ENCODE data around the gene KRT9. TPM values are rescaled to one million over a fixed set of nuclear protein-coding genes. Genes with fewer than 3 reads are reported as not detected.
A peak's percentile ranks its signal among the peaks of the same experiment; 100 is the strongest.

The KRT9 gene
- total and polyA plus RNA-seq, 9 of the 15 experiments (the other 6 are each of a cell fraction or from before 2014, with no cell fraction given), result 0.03 TPM; not detected in 8

- no peak for TF ChIP-seq CEBPG (CRISPR knock-in tag; IDR thresholded peaks at IDR 0.05)
- TF ChIP-seq CEBPG (tag; conservative IDR thresholded peaks at IDR 0.05 in 1 of 2, IDR thresholded peaks at IDR 0.05 in 1 of 2), result no peak
- no peak for TF ChIP-seq KDM5B (IDR thresholded peaks at IDR 0.05; ENCODE audit: insufficient replicate concordance, low read depth, low read length)
- TF ChIP-seq NR3C1 (CRISPR knock-in tag; IDR thresholded peaks at IDR 0.05), result no peak
- no peak for TF ChIP-seq ZNF655 (CRISPR knock-in tag; IDR thresholded peaks at IDR 0.05)
- TF ChIP-seq DPF2 (IDR thresholded peaks at IDR 0.05), result no peak
- TF ChIP-seq ZNF445 (CRISPR knock-in tag; IDR thresholded peaks at IDR 0.05; ENCODE audit: low read depth), result no peak
Observed at GRCh38 chr17:41539071-41539492, 32.8 kb downstream of the KRT9 start (continued).

GRCh38 chr17:41538565-41538991, 33.3 kb downstream of the KRT9 start:
- no peak for FAIRE-seq
- Histone ChIP-seq H3K4me3 (no peak overlapping the region), H3K27ac (ENCODE audit: extremely low read depth, low read depth, low read length) (no peak overlapping the region), H3K27me3 (ENCODE audit: control insufficient read depth in 2 of 2, insufficient read depth in 2 of 2, low read length in 2 of 2) (no peaks in the 10 kb centered on the region), H2AFZ (ENCODE audit: low read depth, low read length) (no peak overlapping the region), H4K20me1 (replicated peaks; ENCODE audit: control insufficient read depth, insufficient read depth, low read length) (no peaks in the 10 kb centered on the region), H3K79me2 (ENCODE audit: control insufficient read depth, insufficient read depth, low read length) (no peaks in the 10 kb centered on the region), H3K4me2 (ENCODE audit: insufficient read depth, low read length) (no peak overlapping the region), H3K9me3 (replicated peaks; ENCODE audit: control insufficient read depth, insufficient read depth, low read depth, low read length) (no peaks in the 10 kb centered on the region), H3K4me1 (replicated peaks in 1 of 2; ENCODE audit: control insufficient read depth in 2 of 2, insufficient read depth in 2 of 2, low read length in 2 of 2) (peaks cover 16 to 19% of the 10 kb centered on the region in 2 experiments), H3K9me1 (ENCODE audit: control insufficient read depth, insufficient read depth, low read length) (no peaks in the 10 kb centered on the region), H3K9ac (ENCODE audit: insufficient read depth in 1 of 2, low read depth in 2 of 2, low read length in 2 of 2) (peak overlapping the region in 1 of 2 experiments; percentile 12; a peak in 1 of 4 replicates), H3K36me3 (ENCODE audit: control insufficient read depth, insufficient read depth, low read length) (no peaks in the 10 kb centered on the region)
- 54% methylated on average over 5 of the region's 5 CpGs for WGBS (ENCODE audit: insufficient coverage, low coverage, missing lambda C conversion rate)
- in situ Hi-C loops (cut with MboI), result no loop called here
- TF ChIP-seq NFE2L1 (tag; IDR thresholded peaks at IDR 0.05; ENCODE audit: borderline replicate concordance, low read depth) (no peak), PML (IDR thresholded peaks at IDR 0.05; ENCODE audit: low read length) (no peak), FOXO4 (CRISPR knock-in tag; IDR thresholded peaks at IDR 0.05) (no peak), PYGO2 (tag; IDR thresholded peaks at IDR 0.05) (no peak)
- DNase-seq (ENCODE audit: extremely low read depth in 1 of 4, low spot score in 3 of 4), result no peak
- BruUV-seq (replicated peaks), result no TSS peak
- ChIA-PET POLR2A (interaction anchor here (0.6 to 0.7 kb wide), 2 partner anchors 16 to 55 kb away, joined by 3 read pairs; no protein-coding TSS in a partner anchor), CTCF (ENCODE audit: low intra/inter-chr PET ratio) (no interaction called here)
- intact Hi-C loops (cut with micrococcal nuclease), result no loop called here
- ATAC-seq, result no peak
